KMS-11 (cell line): Measurements from ENCODE around the gene AASDHPPT.

Experiments
- H2AFZ ChIP-seq: fragments of 200-600 bp; sonication (generic); 2 replicates; pipeline ENCODE4 v1.6.1; 2016; ENCODE audit warnings: antibody characterized with exemption, mixed run types, low read depth
- H3K27ac ChIP-seq: fragments of 200-600 bp; sonication (generic); 2 replicates; pipeline ENCODE4 v1.6.1; 2016; ENCODE audit warnings: mild to moderate bottlenecking, mixed run types
- H3K27me3 ChIP-seq: fragments of 200-600 bp; sonication (generic); 2 replicates; pipeline ENCODE4 v1.6.1; 2017; ENCODE audit warnings: mild to moderate bottlenecking, low read depth, mixed run types, moderate library complexity; ENCODE audit not compliant: insufficient read depth
- H3K36me3 ChIP-seq: fragments of 200-600 bp; sonication (generic); 2 replicates; pipeline ENCODE4 v1.6.1; 2017; ENCODE audit warnings: mild to moderate bottlenecking, mixed run types; ENCODE audit not compliant: insufficient read depth
- H3K4me1 ChIP-seq: fragments of 200-600 bp; sonication (generic); 2 replicates; pipeline ENCODE4 v1.6.1; 2016; ENCODE audit warnings: mild to moderate bottlenecking, low read depth, mixed run types; ENCODE audit not compliant: poor library complexity, severe bottlenecking
- H3K4me2 ChIP-seq: fragments of 200-600 bp; sonication (generic); 2 replicates; pipeline ENCODE4 v1.7.0; 2016; ENCODE audit warnings: mild to moderate bottlenecking, mixed run types
- H3K4me3 ChIP-seq: fragments of 200-600 bp; sonication (generic); IDR thresholded peaks from 2 replicates; pipeline ENCODE4 v1.6.1; 2017; ENCODE audit warnings: low read depth, low read length, mixed read lengths; ENCODE audit not compliant: insufficient read depth
- H3K79me2 ChIP-seq: fragments of 200-600 bp; sonication (generic); 2 replicates; pipeline ENCODE4 v1.6.1; 2016; ENCODE audit warnings: low read depth, mixed run types; ENCODE audit not compliant: insufficient read depth
- H3K9ac ChIP-seq: fragments of 200-600 bp; sonication (generic); 2 replicates; pipeline ENCODE4 v1.6.1; 2016; ENCODE audit warnings: mild to moderate bottlenecking, mixed run types
- H4K20me1 ChIP-seq: fragments of 200-600 bp; sonication (generic); 2 replicates; pipeline ENCODE4 v1.6.1; 2016; ENCODE audit warnings: mild to moderate bottlenecking, mixed run types; ENCODE audit not compliant: insufficient read depth
- TF ChIP-seq, protein P1 (sequence below): fragments of 200-600 bp; sonication (generic); conservative IDR thresholded peaks from 2 replicates; pipeline ENCODE4 v1.6.1; 2017; ENCODE audit warnings: low read depth, mild to moderate bottlenecking, antibody characterized with exemption, low read length, moderate library complexity, mixed read lengths

The AASDHPPT gene

DNA sequence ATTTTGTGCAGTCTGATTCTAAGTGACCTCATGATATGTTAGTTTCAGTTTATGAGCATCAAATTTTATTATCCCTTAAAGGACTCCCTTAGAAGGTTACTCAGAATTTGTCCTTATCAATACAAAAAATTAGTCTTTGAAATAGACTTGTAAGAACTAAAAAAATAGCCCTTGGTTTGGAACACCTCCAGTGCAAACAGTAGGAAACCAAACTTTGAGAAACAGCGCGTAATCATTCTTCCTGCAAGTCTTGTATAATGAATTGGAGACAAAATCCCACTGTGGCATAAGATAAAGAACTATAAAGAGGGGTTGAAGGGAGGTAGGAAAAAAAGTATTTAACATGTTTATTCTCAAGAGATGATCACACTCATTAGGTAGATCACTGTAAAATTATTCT lies 44.6 kb upstream of the AASDHPPT start:
- no peak overlapping the region for H3K9ac ChIP-seq
- H3K27me3 ChIP-seq = no peaks in the 10 kb centered on the region
- H4K20me1 ChIP-seq = no peaks in the 10 kb centered on the region
- H3K4me1 ChIP-seq = no peaks in the 10 kb centered on the region
- no peak overlapping the region for H2AFZ ChIP-seq
- no peaks in the 10 kb centered on the region for H3K36me3 ChIP-seq
- no peak overlapping the region for H3K27ac ChIP-seq
- no peak overlapping the region for H3K4me2 ChIP-seq
- H3K79me2 ChIP-seq = no peaks in the 10 kb centered on the region
- TF ChIP-seq, protein P1, sequence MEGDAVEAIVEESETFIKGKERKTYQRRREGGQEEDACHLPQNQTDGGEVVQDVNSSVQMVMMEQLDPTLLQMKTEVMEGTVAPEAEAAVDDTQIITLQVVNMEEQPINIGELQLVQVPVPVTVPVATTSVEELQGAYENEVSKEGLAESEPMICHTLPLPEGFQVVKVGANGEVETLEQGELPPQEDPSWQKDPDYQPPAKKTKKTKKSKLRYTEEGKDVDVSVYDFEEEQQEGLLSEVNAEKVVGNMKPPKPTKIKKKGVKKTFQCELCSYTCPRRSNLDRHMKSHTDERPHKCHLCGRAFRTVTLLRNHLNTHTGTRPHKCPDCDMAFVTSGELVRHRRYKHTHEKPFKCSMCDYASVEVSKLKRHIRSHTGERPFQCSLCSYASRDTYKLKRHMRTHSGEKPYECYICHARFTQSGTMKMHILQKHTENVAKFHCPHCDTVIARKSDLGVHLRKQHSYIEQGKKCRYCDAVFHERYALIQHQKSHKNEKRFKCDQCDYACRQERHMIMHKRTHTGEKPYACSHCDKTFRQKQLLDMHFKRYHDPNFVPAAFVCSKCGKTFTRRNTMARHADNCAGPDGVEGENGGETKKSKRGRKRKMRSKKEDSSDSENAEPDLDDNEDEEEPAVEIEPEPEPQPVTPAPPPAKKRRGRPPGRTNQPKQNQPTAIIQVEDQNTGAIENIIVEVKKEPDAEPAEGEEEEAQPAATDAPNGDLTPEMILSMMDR = no peak
- no peak overlapping the region for H3K4me3 ChIP-seq

GRCh38 chr11:106043540-106043939 lies 33.9 kb upstream of the AASDHPPT start:
- Histone ChIP-seq H3K27ac (no peak overlapping the region), H3K4me3 (no peak overlapping the region), H3K4me1 (no peaks in the 10 kb centered on the region), H2AFZ (no peak overlapping the region), H3K9ac (no peak overlapping the region), H3K27me3 (no peaks in the 10 kb centered on the region), H4K20me1 (no peaks in the 10 kb centered on the region), H3K36me3 (no peaks in the 10 kb centered on the region), H3K4me2 (no peak overlapping the region), H3K79me2 (no peaks in the 10 kb centered on the region)
- TF ChIP-seq, protein P1 = no peak

DNA sequence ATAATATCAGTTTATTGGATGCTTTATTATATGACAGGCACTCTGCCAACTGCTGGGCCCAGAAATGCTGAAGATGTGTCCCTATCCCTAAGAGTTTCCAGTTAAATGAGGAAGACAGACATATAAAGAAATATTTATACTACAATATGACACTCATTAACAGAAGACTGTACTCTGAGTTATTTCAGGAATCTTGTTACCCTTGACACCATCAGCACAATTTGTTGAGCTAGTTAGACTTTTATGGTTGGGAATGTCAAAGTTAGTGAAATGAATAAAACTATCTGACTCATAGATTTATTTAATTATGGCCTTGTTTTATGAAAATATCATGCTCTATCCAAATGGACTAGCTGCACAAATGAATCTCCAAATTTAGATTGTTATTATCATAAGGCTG lies 29.8 kb upstream of the AASDHPPT start:
- Histone ChIP-seq H4K20me1 (no peaks in the 10 kb centered on the region), H3K27me3 (no peaks in the 10 kb centered on the region), H3K9ac (no peak overlapping the region), H3K4me1 (no peaks in the 10 kb centered on the region), H3K27ac (no peak overlapping the region), H3K36me3 (no peaks in the 10 kb centered on the region), H3K79me2 (no peaks in the 10 kb centered on the region), H3K4me2 (no peak overlapping the region), H2AFZ (no peak overlapping the region), H3K4me3 (no peak overlapping the region)
- TF ChIP-seq, protein P1 = no peak

- Histone ChIP-seq H4K20me1 (no peaks in the 10 kb centered on the region), H3K4me1 (no peaks in the 10 kb centered on the region), H3K27me3 (no peaks in the 10 kb centered on the region), H3K79me2 (no peaks in the 10 kb centered on the region), H3K36me3 (no peaks in the 10 kb centered on the region), H3K4me3 (no peak overlapping the region), H2AFZ (no peak overlapping the region), H3K4me2 (no peak overlapping the region), H3K27ac (no peak overlapping the region), H3K9ac (no peak overlapping the region)
- TF ChIP-seq, protein P1 = no peak
Observed at GRCh38 chr11:106049727-106050476, 27.6 kb upstream of the AASDHPPT start.
